ENCODE measurements around the gene SLC9A5. TPM values are rescaled to one million over a fixed set of nuclear protein-coding genes. Genes with fewer than 3 reads are reported as not detected.

SLC9A5 gene
- total and polyA plus RNA-seq, 9 of the 15 experiments (the other 6 are each of a cell fraction or from before 2014, with no cell fraction given), result 0.06 to 3.1 (median 1.2) TPM

DNA sequence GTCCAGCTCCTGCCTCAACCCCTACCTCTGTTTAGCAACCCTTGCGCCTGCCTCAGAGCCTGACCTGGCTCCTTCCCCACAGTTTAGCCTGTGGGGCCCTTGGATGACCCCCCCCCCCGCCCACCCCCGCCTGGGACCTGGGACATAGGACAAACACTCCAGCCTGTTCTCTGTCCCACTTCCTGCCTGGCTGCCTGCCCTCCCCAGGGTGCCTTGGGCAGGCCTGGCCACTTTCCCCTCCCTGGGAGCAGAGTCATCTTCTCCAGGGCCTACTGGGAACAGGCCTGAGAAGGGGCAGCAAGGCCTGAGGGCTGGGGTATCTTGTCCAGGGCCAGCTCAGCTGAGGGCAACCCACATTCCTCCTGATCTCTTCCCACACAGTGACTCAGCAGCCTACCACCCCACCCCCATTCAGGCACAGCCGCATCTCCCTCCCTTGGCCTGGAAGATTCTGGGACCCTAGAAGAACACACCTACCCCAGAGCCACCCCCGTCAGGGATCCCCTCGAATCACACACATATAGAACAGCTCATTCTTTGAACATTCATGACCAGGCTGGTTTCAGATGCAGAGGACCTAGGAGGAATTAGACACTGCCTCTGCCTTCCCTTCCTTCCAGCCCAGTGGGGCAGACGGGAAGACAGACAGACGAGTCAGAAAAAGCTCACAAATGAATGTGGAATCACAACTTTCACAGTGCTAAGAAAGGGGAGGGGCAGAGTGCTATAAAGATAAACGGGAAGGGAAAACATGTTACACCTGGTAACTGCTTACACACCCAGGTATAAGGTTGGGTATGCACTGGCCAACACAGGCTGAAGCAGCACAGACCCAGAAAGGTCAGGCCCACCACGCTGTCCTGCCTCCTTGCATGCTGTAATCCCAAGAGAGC lies 7.5 kb upstream of the SLC9A5 start (continued):
- TF ChIP-seq SRSF7 (optimal IDR thresholded peaks at IDR 0.05; ENCODE audit: low read depth, low read length) (no peak), RUNX1 (IDR thresholded peaks at IDR 0.05; ENCODE audit: low read depth) (0 out of 2 replicates have a peak, but pooled peaks have one; percentile 45), ZNF431 (CRISPR knock-in tag; IDR thresholded peaks at IDR 0.05) (no peak), ZC3H8 (IDR thresholded peaks at IDR 0.05) (no peak), SUPT5H (IDR thresholded peaks at IDR 0.05) (no peak), ZEB2 (IDR thresholded peaks at IDR 0.05) (0 out of 2 replicates have a peak, but pooled peaks have one; percentile 15), TBP (optimal IDR thresholded peaks at IDR 0.05; ENCODE audit: low read depth, low read length) (peak; percentile 9), LARP7 (IDR thresholded peaks at IDR 0.05) (no peak), ZNF121 (CRISPR knock-in tag; conservative IDR thresholded peaks at IDR 0.05) (no peak), RAD21 (CRISPR knock-in tag; conservative IDR thresholded peaks at IDR 0.05 in 1 of 2, IDR thresholded peaks at IDR 0.05 in 1 of 2) (no peak)
- TF ChIP-seq, protein P1, sequence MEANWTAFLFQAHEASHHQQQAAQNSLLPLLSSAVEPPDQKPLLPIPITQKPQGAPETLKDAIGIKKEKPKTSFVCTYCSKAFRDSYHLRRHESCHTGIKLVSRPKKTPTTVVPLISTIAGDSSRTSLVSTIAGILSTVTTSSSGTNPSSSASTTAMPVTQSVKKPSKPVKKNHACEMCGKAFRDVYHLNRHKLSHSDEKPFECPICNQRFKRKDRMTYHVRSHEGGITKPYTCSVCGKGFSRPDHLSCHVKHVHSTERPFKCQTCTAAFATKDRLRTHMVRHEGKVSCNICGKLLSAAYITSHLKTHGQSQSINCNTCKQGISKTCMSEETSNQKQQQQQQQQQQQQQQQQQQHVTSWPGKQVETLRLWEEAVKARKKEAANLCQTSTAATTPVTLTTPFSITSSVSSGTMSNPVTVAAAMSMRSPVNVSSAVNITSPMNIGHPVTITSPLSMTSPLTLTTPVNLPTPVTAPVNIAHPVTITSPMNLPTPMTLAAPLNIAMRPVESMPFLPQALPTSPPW (CRISPR knock-in tag; IDR thresholded peaks at IDR 0.05), result peak; percentile 62
- TF ChIP-seq, protein P2, sequence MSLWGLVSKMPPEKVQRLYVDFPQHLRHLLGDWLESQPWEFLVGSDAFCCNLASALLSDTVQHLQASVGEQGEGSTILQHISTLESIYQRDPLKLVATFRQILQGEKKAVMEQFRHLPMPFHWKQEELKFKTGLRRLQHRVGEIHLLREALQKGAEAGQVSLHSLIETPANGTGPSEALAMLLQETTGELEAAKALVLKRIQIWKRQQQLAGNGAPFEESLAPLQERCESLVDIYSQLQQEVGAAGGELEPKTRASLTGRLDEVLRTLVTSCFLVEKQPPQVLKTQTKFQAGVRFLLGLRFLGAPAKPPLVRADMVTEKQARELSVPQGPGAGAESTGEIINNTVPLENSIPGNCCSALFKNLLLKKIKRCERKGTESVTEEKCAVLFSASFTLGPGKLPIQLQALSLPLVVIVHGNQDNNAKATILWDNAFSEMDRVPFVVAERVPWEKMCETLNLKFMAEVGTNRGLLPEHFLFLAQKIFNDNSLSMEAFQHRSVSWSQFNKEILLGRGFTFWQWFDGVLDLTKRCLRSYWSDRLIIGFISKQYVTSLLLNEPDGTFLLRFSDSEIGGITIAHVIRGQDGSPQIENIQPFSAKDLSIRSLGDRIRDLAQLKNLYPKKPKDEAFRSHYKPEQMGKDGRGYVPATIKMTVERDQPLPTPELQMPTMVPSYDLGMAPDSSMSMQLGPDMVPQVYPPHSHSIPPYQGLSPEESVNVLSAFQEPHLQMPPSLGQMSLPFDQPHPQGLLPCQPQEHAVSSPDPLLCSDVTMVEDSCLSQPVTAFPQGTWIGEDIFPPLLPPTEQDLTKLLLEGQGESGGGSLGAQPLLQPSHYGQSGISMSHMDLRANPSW (CRISPR knock-in tag; IDR thresholded peaks at IDR 0.05), result no peak
- TF ChIP-seq, protein P3, sequence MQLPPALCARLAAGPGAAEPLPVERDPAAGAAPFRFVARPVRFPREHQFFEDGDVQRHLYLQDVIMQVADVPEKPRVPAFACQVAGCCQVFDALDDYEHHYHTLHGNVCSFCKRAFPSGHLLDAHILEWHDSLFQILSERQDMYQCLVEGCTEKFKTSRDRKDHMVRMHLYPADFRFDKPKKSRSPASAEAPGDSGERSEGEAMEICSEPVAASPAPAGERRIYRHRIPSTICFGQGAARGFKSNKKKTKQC (CRISPR knock-in tag; IDR thresholded peaks at IDR 0.05), result no peak
- TF ChIP-seq, protein P4, sequence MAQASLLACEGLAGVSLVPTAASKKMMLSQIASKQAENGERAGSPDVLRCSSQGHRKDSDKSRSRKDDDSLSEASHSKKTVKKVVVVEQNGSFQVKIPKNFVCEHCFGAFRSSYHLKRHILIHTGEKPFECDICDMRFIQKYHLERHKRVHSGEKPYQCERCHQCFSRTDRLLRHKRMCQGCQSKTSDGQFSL (CRISPR knock-in tag; IDR thresholded peaks at IDR 0.05), result no peak
- TF ChIP-seq, protein P4 (tag; IDR thresholded peaks at IDR 0.05), result peak in 1 of 2 experiments; percentile 58; a peak in 1 of 4 replicates
- TF ChIP-seq, protein P5, sequence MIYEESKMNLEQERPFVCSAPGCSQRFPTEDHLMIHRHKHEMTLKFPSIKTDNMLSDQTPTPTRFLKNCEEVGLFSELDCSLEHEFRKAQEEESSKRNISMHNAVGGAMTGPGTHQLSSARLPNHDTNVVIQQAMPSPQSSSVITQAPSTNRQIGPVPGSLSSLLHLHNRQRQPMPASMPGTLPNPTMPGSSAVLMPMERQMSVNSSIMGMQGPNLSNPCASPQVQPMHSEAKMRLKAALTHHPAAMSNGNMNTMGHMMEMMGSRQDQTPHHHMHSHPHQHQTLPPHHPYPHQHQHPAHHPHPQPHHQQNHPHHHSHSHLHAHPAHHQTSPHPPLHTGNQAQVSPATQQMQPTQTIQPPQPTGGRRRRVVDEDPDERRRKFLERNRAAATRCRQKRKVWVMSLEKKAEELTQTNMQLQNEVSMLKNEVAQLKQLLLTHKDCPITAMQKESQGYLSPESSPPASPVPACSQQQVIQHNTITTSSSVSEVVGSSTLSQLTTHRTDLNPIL (CRISPR knock-in tag; IDR thresholded peaks at IDR 0.05), result no peak
- TF ChIP-seq, protein P6, sequence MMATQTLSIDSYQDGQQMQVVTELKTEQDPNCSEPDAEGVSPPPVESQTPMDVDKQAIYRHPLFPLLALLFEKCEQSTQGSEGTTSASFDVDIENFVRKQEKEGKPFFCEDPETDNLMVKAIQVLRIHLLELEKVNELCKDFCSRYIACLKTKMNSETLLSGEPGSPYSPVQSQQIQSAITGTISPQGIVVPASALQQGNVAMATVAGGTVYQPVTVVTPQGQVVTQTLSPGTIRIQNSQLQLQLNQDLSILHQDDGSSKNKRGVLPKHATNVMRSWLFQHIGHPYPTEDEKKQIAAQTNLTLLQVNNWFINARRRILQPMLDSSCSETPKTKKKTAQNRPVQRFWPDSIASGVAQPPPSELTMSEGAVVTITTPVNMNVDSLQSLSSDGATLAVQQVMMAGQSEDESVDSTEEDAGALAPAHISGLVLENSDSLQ (IDR thresholded peaks at IDR 0.05), result no peak; the same call in 1 of the 2 replicates

Measured in K562 (cell line).